GM12874 (cell line): ENCODE measurements around the gene EPB41.

Experiments
- TF ChIP-seq, protein P1 (sequence below): IDR thresholded peaks from 2 replicates; pipeline ENCODE4 v1.5.1; 2011; ENCODE audit warnings: low read depth, mild to moderate bottlenecking, control low read depth, low read length, moderate library complexity; ENCODE audit not compliant: insufficient read depth

Gene EPB41

GRCh38 chr1:29122682-29123052, 208.3 kb downstream of the EPB41 start:
- TF ChIP-seq, protein P1, sequence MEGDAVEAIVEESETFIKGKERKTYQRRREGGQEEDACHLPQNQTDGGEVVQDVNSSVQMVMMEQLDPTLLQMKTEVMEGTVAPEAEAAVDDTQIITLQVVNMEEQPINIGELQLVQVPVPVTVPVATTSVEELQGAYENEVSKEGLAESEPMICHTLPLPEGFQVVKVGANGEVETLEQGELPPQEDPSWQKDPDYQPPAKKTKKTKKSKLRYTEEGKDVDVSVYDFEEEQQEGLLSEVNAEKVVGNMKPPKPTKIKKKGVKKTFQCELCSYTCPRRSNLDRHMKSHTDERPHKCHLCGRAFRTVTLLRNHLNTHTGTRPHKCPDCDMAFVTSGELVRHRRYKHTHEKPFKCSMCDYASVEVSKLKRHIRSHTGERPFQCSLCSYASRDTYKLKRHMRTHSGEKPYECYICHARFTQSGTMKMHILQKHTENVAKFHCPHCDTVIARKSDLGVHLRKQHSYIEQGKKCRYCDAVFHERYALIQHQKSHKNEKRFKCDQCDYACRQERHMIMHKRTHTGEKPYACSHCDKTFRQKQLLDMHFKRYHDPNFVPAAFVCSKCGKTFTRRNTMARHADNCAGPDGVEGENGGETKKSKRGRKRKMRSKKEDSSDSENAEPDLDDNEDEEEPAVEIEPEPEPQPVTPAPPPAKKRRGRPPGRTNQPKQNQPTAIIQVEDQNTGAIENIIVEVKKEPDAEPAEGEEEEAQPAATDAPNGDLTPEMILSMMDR, result no peak

DNA sequence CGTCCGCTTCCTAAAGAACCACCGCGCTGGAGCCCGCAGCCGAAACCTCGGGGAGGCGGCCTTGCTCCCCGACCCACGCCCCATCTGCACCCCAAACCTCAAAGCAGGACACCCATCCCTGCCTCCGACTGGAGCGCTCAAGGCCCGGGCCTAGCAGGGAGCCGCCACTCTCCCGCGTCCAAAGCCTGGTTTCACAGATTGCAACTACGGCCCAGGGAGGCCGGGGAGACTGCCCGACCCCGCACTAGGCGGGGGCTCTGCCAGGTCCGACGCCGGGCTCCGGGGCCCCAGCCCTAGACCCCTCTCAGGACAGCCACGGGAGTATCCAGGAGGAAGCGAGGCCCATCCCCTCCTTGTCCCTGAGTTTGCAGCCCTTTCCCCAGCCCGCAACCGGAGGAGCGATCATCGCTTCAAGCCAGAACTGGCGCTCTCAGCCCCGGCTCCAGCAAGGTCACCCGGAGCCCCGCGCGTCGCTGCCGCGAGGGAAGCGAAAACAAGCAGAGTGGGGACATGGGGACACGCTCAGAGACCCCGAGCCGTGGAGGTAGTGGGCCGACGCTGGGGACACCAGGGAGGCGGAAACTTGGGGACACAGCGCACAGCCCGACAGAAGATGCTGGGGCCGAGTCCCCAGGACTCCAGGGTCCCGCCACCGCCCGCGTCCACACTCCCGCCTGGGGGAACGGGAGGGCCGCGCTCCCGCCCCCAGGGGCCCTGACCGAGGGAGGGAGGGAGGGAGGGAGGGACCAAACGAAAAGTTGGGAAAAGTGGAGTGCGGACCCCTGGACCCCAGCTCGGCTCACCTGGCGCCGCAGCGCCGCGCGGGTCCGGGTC, 208.9 kb downstream of the EPB41 start:
- TF ChIP-seq, protein P1, result no peak

DNA sequence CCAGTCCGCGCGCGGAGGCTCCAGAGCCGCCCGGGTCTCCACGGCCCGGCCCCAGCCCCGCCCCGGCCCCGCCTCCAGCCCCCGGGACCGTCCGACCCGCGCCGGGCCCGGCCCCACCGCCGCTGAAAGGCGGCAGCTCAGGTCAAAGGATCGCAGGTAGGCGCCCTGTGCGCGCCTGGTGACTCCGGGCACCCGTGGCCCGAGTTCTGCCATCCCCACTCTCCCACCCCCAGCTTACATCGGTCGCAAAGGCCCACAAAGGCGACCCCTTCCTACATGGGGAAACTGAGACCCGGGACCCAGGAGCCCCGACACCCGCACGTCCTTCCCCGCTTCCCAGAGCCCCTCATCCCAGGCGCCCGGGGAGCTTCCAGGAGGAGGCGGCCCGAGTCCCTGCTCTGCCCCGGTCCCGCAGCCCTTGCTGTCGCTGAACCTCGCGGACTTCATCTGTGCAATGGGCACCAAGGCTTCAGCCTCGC, 209.6 kb downstream of the EPB41 start, which contains the start of gene TMEM200B:
Gene TMEM200B, minus strand, starts transcription at position 17 of the 479 bp plus-strand sequence. CDS start 2,075 bp downstream, outside the sequence.
- TF ChIP-seq, protein P1, result no peak

- TF ChIP-seq, protein P1, result no peak
Observed at GRCh38 chr1:29124366-29125236, 210.2 kb downstream of the EPB41 start.

GRCh38 chr1:29125237-29125641, 210.9 kb downstream of the EPB41 start:
- TF ChIP-seq, protein P1, result no peak

DNA sequence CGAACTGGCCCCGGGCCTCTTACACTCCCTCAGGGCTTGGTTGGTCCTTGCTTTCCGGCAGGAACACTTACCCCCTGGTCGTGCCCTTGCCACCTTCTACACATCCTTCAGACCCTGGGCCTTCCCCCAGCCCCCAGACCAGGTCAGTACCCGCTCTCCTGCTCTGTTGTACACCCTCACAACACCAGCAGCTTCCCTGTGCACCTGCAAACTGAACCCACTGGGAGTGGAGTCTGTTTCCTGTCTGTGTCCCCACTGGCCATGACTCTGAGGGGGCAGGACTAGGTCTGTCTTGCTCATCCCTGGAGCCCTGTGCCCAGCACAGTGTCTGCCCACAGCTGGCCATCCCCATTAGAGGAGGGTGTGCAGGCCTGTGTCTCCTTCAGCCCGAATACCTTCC, 211.4 kb downstream of the EPB41 start:
- TF ChIP-seq, protein P1, result no peak

DNA sequence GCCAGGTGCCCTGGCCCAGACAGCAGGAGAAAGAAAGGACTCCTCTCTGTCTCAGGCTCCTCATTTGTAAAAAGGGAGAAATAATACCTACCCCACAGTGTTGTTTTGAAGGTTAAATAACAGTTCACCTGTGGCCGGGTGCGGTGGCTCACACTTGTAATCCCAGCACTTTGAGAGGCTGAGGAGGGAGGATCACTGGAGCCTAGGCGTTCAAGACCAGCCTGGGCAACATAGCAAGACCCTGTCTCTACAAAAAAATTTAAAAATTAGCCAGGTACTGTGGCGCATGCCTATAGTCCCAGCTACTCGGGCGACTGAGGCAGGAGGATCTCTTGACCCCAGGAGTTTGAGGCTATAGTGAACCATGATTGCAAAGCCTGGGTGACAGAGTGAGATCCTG, 211.8 kb downstream of the EPB41 start:
- TF ChIP-seq, protein P1, result no peak
